Smooth muscle cell (in vitro differentiated cells): ENCODE measurements around the gene RHEBL1. TPM values are rescaled to one million over a fixed set of nuclear protein-coding genes. Genes with fewer than 3 reads are reported as not detected.
A peak's percentile ranks its signal among the peaks of the same experiment; 100 is the strongest.

Source experiments
- DNase-seq: peaks from one replicate; lab custom pipeline; 2025; ENCODE audit not compliant: unreplicated experiment; lab: John Stamatoyannopoulos, UW
- H2AFZ ChIP-seq: fragments of 200-600 bp; sonication (generic); 2 replicates; pipeline ENCODE4 v1.6.0; 2016; ENCODE audit warnings: antibody characterized with exemption, low read depth, mild to moderate bottlenecking
- H3F3A ChIP-seq: fragments of 200-600 bp; sonication (generic); 2 replicates; pipeline ENCODE4 v1.6.0; 2017; ENCODE audit warnings: antibody characterized with exemption, low read depth
- H3K27ac ChIP-seq: fragments of 200-600 bp; sonication (generic); 2 replicates; pipeline ENCODE4 v1.5.1; 2016; ENCODE audit warnings: low read depth, mild to moderate bottlenecking
- H3K27me3 ChIP-seq: fragments of 200-600 bp; sonication (generic); 2 replicates; pipeline ENCODE4 v1.6.1; 2016; ENCODE audit warnings: low read depth, mild to moderate bottlenecking
- H3K36me3 ChIP-seq: fragments of 200-600 bp; sonication (generic); 2 replicates; pipeline ENCODE4 v1.5.1; 2016; ENCODE audit warnings: low read depth
- H3K4me1 ChIP-seq: fragments of 200-600 bp; sonication (generic); 2 replicates; pipeline ENCODE4 v1.5.1; 2016; ENCODE audit warnings: low read depth
- H3K4me2 ChIP-seq: fragments of 200-600 bp; sonication (generic); 2 replicates; pipeline ENCODE4 v1.6.0; 2016; ENCODE audit warnings: mild to moderate bottlenecking
- H3K4me3 ChIP-seq: fragments of 200-600 bp; sonication (generic); 2 replicates; pipeline ENCODE4 v1.5.1; 2016; ENCODE audit warnings: mild to moderate bottlenecking
- H3K79me2 ChIP-seq: fragments of 200-600 bp; sonication (generic); 2 replicates; pipeline ENCODE4 v1.6.0; 2016; ENCODE audit warnings: low read depth, mild to moderate bottlenecking
- H3K9ac ChIP-seq: fragments of 200-600 bp; sonication (generic); 2 replicates; pipeline ENCODE4 v1.6.0; 2016; ENCODE audit warnings: low read depth
- H3K9me3 ChIP-seq: fragments of 200-600 bp; sonication (generic); replicated peaks from 2 replicates; pipeline ENCODE4 v1.5.1; 2016; ENCODE audit warnings: low read depth
- H4K20me1 ChIP-seq: fragments of 200-600 bp; sonication (generic); 2 replicates; pipeline ENCODE4 v1.6.0; 2016; ENCODE audit warnings: low read depth
- CTCF ChIP-seq: fragments of 200-600 bp; sonication (generic); IDR thresholded peaks from 2 replicates; pipeline ENCODE4 v1.5.1; 2017; ENCODE audit warnings: borderline replicate concordance, mild to moderate bottlenecking, antibody characterized with exemption; ENCODE audit not compliant: insufficient read depth, poor library complexity, severe bottlenecking
- WGBS: methylation state at CpG from one replicate; pipeline ENCODE4 v1.1.7; 2016; ENCODE audit warnings: low lambda C conversion rate; 5-methylcytosine and 5-hydroxymethylcytosine counted together
- polyA plus RNA-seq: library from polyadenylated mRNA; unstranded; fragments of >200 nt; fragmentation: Nextera tagmentation; extraction: Ambion mirVana; gene quantifications from 2 replicates; pipeline ENCODE4 v1.2.1, GENCODE V29; 2016
- total RNA-seq: library from RNA; depleted of rRNA; stranded (reverse); fragments of >200 nt; gene quantifications from 2 replicates; pipeline ENCODE4 v1.2.3, GENCODE V29; 2014

Gene RHEBL1
- total and polyA plus RNA-seq, 2 experiments from 2014 or later, result 0.76 to 2.1 TPM

- Histone ChIP-seq H3K79me2 (peaks cover 66% of the 10 kb centered on the region), H3F3A (peaks cover 5% of the 10 kb centered on the region), H2AFZ (no peak overlapping the region), H3K4me1 (peaks cover 37% of the 10 kb centered on the region), H4K20me1 (peaks cover 57% of the 10 kb centered on the region), H3K4me2 (peak overlapping the region; percentile 99), H3K4me3 (peak overlapping the region; percentile 87), H3K36me3 (no peaks in the 10 kb centered on the region), H3K27ac (peak overlapping the region; percentile 89), H3K9ac (peak overlapping the region; percentile 98), H3K9me3 (no peaks in the 10 kb centered on the region), H3K27me3 (no peaks in the 10 kb centered on the region)
- TF ChIP-seq CTCF, result no peak
- 0% methylated on average over 1 of the region's 1 CpG for WGBS
- no peak for DNase-seq
Measured at GRCh38 chr12:49059045-49059298, 10.8 kb downstream of the RHEBL1 start.

GRCh38 chr12:49058366-49059044 is 11.3 kb downstream of the RHEBL1 start:
- Histone ChIP-seq H4K20me1 (peaks cover 61% of the 10 kb centered on the region), H3F3A (peaks cover 5% of the 10 kb centered on the region), H3K27me3 (no peaks in the 10 kb centered on the region), H3K9me3 (no peaks in the 10 kb centered on the region), H3K27ac (no peak overlapping the region), H3K4me1 (peaks cover 37% of the 10 kb centered on the region), H3K79me2 (peaks cover 68% of the 10 kb centered on the region), H3K36me3 (no peaks in the 10 kb centered on the region), H3K4me3 (peak overlapping the region; percentile 87), H3K4me2 (peak overlapping the region; percentile 99), H2AFZ (no peak overlapping the region), H3K9ac (peak overlapping the region; percentile 98)
- no peak for TF ChIP-seq CTCF
- no peak for DNase-seq
- 5% methylated on average over 5 of the region's 5 CpGs for WGBS

GRCh38 chr12:49057888-49058287 is 11.9 kb downstream of the RHEBL1 start:
- peaks cover 68% of the 10 kb centered on the region for H3K79me2 ChIP-seq
- peaks cover 5% of the 10 kb centered on the region for H3F3A ChIP-seq
- H3K4me3 ChIP-seq, result peak overlapping the region; percentile 87
- H4K20me1 ChIP-seq, result peaks cover 67% of the 10 kb centered on the region
- no peak for DNase-seq
- H3K36me3 ChIP-seq, result no peaks in the 10 kb centered on the region
- H2AFZ ChIP-seq, result no peak overlapping the region
- no peaks in the 10 kb centered on the region for H3K27me3 ChIP-seq
- peak overlapping the region; percentile 98 for H3K9ac ChIP-seq
- H3K9me3 ChIP-seq, result no peaks in the 10 kb centered on the region
- 23% methylated on average over 4 of the region's 4 CpGs for WGBS
- TF ChIP-seq CTCF, result no peak
- peak overlapping the region; percentile 99 for H3K4me2 ChIP-seq
- H3K4me1 ChIP-seq, result peaks cover 37% of the 10 kb centered on the region
- H3K27ac ChIP-seq, result no peak overlapping the region
